GM10266 (cell line): ENCODE measurements around the gene LRRFIP1.

Experiments used
- DNase-seq: peaks from one replicate; pipeline ENCODE4 v3.0.0; 2012; ENCODE audit errors: extremely low spot score
- TF ChIP-seq, protein P1 (sequence below): IDR thresholded peaks from 2 replicates; pipeline ENCODE4 v1.5.1; 2012; ENCODE audit warnings: mild to moderate bottlenecking, low read depth; ENCODE audit not compliant: control insufficient read depth, insufficient read depth; ENCODE audit errors: missing control alignments

LRRFIP1 gene

DNA sequence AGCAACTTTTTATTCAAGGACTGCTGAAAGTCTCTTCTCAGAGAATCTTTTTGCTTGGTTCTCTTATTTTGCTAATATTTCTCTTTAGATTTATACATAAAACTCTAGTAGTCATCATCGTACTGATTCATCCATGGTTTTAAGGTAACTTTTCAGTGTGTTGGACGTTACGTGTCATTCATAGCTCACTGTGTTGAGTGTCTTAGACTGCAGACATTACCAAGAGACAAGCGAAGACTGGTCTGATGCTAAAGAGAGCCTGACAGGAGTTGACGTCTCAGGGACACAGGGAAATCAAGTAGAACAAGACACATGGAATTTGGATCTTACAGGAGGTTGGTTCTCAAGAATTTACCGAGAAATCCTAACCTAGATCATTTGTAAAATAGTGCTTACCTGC is 196.7 kb downstream of the LRRFIP1 start:
- DNase-seq = no peak
- TF ChIP-seq, protein P1, sequence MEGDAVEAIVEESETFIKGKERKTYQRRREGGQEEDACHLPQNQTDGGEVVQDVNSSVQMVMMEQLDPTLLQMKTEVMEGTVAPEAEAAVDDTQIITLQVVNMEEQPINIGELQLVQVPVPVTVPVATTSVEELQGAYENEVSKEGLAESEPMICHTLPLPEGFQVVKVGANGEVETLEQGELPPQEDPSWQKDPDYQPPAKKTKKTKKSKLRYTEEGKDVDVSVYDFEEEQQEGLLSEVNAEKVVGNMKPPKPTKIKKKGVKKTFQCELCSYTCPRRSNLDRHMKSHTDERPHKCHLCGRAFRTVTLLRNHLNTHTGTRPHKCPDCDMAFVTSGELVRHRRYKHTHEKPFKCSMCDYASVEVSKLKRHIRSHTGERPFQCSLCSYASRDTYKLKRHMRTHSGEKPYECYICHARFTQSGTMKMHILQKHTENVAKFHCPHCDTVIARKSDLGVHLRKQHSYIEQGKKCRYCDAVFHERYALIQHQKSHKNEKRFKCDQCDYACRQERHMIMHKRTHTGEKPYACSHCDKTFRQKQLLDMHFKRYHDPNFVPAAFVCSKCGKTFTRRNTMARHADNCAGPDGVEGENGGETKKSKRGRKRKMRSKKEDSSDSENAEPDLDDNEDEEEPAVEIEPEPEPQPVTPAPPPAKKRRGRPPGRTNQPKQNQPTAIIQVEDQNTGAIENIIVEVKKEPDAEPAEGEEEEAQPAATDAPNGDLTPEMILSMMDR = no peak

- TF ChIP-seq, protein P1 = no peak
- no peak for DNase-seq
Measured at GRCh38 chr2:237827421-237827987, 200.1 kb downstream of the LRRFIP1 start.
